ENCODE results near the gene KHDC4. TPM values are rescaled to one million over a fixed set of nuclear protein-coding genes. Genes with fewer than 3 reads are reported as not detected.

The KHDC4 gene
- total and polyA plus RNA-seq, 2 of the 13 experiments (the other 11 are each of a cell fraction or from before 2014, with no cell fraction given) = 33.5 to 92.0 TPM

GRCh38 chr1:155933591-155934096 is 569 bp downstream of the KHDC4 start (continued):
- no peak for TF ChIP-seq UBTF (CRISPR knock-in tag; IDR thresholded peaks at IDR 0.05)

- H3K79me2 ChIP-seq (ENCODE audit: insufficient read depth, low read length) = peaks cover 50% of the 10 kb centered on the region
- H3K27me3 ChIP-seq (ENCODE audit: control insufficient read depth in 1 of 2, insufficient read depth in 2 of 2, low read length in 2 of 2) = no peaks in the 10 kb centered on the region; a peak in 1 of 5 replicates
- DNase-seq (ENCODE audit: low spot score) (no peak), FAIRE-seq (no peak), ATAC-seq (no peak)
- no peaks in the 10 kb centered on the region for H3K9me3 ChIP-seq (ENCODE audit: low read length)
- peaks cover 3 to 47% of the 10 kb centered on the region in 2 experiments; a peak in 4 of 5 replicates for H3K36me3 ChIP-seq (replicated peaks in 1 of 2; ENCODE audit: control insufficient read depth in 1 of 2, insufficient read depth in 2 of 2, low read length in 2 of 2)
- 82% methylated on average over 5 of the region's 5 CpGs for WGBS (ENCODE audit: low lambda C conversion rate)
- CTCF ChIA-PET (ENCODE audit: low intra/inter-chr PET ratio, low total read pairs) = interaction anchor here (0.7 kb wide), 1 partner anchor 134 kb away, joined by 3 read pairs; no protein-coding TSS in a partner anchor
- 0 out of 2 replicates have a peak overlapping the region, but pooled peaks have one; percentile 22 for H3K9ac ChIP-seq (ENCODE audit: insufficient read depth, low read depth, low read length)
- TF ChIP-seq ZNF383 (CRISPR knock-in tag; IDR thresholded peaks at IDR 0.05; ENCODE audit: borderline replicate concordance) (no peak), MATR3 (CRISPR knock-in tag; IDR thresholded peaks at IDR 0.05) (no peak), JDP2 (CRISPR knock-in tag; IDR thresholded peaks at IDR 0.05; ENCODE audit: borderline replicate concordance) (no peak), TRIM24 (CRISPR knock-in tag; IDR thresholded peaks at IDR 0.05) (no peak), FOXK2 (IDR thresholded peaks at IDR 0.05) (no peak), PATZ1 (CRISPR knock-in tag; IDR thresholded peaks at IDR 0.05) (no peak), STAT5B (CRISPR knock-in tag; IDR thresholded peaks at IDR 0.05) (no peak), ZNF292 (CRISPR knock-in tag; IDR thresholded peaks at IDR 0.05; ENCODE audit: borderline replicate concordance, low read depth) (no peak), NCOA1 (CRISPR knock-in tag; IDR thresholded peaks at IDR 0.05) (no peak)
- H3K4me1 ChIP-seq (ENCODE audit: insufficient read depth, low read length) = peaks cover 50% of the 10 kb centered on the region
- peak overlapping the region; percentile 83 to 98 (median 97); a peak in 4 of 6 replicates for H3K4me3 ChIP-seq (replicated peaks in 1 of 3; ENCODE audit: insufficient read depth in 1 of 3, low read depth in 2 of 3, low read length in 3 of 3)
- in situ Hi-C loops (cut with HindIII; ENCODE audit: extremely low pct_ligation_motif_present, low pct_unique_long_range_greater_than_20kb) (loop anchor here (10.0 kb wide), 1 partner anchor 52 kb away; no protein-coding TSS in a partner anchor), intact Hi-C loops (cut with micrococcal nuclease; ENCODE audit: unreplicated experiment) (no loop called here)
- BruUV-seq (replicated peaks) = no TSS peak
- peaks cover 26% of the 10 kb centered on the region; the same call in 1 of the 2 replicates for H4K20me1 ChIP-seq (ENCODE audit: insufficient read depth, low read length)
- peak overlapping the region; percentile 95 for H3K4me2 ChIP-seq (ENCODE audit: low read depth, low read length)
- no peak overlapping the region for H2AFZ ChIP-seq (ENCODE audit: low read length)
- POLR2A ChIA-PET = interaction anchor here (0.9 to 3.5 kb wide), 7 partner anchors 8 to 88 kb away, joined by 3 to 28 read pairs (median 6); partner anchors contain the start of genes ARHGEF2 and SSR2
- no peak overlapping the region for H3K27ac ChIP-seq (ENCODE audit: extremely low read length, insufficient read depth, low read length)
Measured at GRCh38 chr1:155932487-155932886, 1.7 kb downstream of the KHDC4 start.
